ENCODE results near the gene OXT.

DNA sequence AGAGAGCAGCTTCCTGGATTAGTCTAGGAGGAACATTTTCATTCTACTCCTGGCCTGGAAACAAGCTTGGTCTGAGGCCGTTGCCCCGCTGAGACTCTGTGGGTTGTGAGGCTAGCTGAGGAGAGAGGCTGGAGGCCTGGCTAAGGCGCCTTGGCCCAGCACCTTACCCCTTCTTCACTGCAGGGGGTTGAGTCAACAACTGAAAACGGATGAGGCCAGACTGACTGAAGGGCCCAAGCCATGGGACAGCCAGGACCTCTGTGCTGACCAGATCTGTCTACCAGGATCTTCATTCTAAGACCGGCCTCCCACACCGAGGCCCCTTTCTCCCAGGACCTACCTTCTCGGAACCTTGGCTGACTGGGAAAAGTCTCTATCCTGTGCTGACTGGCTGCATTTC is 16.6 kb downstream of the OXT start:
- TF ChIP-seq, protein P1, sequence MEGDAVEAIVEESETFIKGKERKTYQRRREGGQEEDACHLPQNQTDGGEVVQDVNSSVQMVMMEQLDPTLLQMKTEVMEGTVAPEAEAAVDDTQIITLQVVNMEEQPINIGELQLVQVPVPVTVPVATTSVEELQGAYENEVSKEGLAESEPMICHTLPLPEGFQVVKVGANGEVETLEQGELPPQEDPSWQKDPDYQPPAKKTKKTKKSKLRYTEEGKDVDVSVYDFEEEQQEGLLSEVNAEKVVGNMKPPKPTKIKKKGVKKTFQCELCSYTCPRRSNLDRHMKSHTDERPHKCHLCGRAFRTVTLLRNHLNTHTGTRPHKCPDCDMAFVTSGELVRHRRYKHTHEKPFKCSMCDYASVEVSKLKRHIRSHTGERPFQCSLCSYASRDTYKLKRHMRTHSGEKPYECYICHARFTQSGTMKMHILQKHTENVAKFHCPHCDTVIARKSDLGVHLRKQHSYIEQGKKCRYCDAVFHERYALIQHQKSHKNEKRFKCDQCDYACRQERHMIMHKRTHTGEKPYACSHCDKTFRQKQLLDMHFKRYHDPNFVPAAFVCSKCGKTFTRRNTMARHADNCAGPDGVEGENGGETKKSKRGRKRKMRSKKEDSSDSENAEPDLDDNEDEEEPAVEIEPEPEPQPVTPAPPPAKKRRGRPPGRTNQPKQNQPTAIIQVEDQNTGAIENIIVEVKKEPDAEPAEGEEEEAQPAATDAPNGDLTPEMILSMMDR (IDR thresholded peaks at IDR 0.05): no peak
- no peak for TF ChIP-seq POLR2A (IDR thresholded peaks at IDR 0.05)

All from body of pancreas (tissue), 4 donors.